ENCODE data around the gene ACTL7B. TPM values are rescaled to one million over a fixed set of nuclear protein-coding genes. Genes with fewer than 3 reads are reported as not detected.
"Not testable (repeated sequence)": the region's sequence is repeated elsewhere in the genome, so short reads cannot be mapped to it uniquely, and the experiment has no call there.

Gene ACTL7B
- total RNA-seq, 4 donors from 2014 or later = not detected

DNA sequence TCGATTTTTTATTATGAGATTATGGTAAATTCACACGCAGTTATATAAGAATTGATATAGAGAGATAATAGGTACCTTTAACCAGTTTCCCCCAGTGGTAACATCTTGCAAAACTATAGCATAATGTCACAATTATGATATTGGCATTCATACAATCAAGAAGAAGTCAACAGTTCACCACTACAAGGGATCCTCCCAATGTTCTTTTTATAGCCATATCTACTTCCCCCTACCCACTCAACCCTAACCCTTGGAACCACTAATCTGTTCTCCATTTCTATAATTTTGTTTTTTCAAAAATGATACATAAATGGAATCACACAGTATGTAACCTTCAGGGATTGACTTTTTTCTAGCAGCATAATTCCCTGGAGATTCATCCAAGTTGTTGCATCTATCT lies 9.8 kb downstream of the ACTL7B start:
- Histone ChIP-seq H3K27ac (replicated peaks in 1 of 4) (no peak overlapping the region), H3K9me3 (no peaks in the 10 kb centered on the region), H3K4me1 (peaks cover 0 to 13% (median 5%) of the 10 kb centered on the region in 4 donors), H3K27me3 (no peaks in the 10 kb centered on the region), H3K36me3 (no peaks in the 10 kb centered on the region), H3K4me3 (no peak overlapping the region)
- TF ChIP-seq EP300 (IDR thresholded peaks at IDR 0.05) (no peak), CTCF (IDR thresholded peaks at IDR 0.05) (no peak), POLR2A (IDR thresholded peaks at IDR 0.05; ENCODE audit: low read depth) (no peak), POLR2AphosphoS5 (IDR thresholded peaks at IDR 0.05) (no peak)
- 83% methylated on average over 2 of the region's 2 CpGs for WGBS
- DNase-seq (ENCODE audit: extremely low spot score) = no peak
- intact Hi-C loops (cut with DNase I) = no loop called here

DNA sequence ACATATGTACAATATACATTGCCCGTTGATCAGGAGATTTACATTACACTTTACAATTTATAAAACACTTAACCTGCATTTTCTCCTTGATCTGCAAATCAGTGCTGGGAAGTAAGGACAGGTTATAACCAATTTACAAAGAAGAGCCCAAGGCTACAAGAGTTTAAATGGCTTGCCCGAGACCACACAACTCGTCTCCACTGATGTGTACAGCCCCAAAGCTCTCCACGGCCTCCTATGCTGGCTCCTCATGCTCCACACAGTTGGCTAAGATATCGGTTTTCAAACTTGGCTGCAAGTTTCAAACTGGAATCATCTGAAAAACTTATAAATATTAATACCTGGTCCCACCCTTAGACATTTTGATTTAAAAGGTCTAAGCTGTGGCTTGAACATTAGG lies 10.3 kb downstream of the ACTL7B start:
- Histone ChIP-seq H3K36me3 (no peaks in the 10 kb centered on the region), H3K9me3 (no peaks in the 10 kb centered on the region), H3K27me3 (no peaks in the 10 kb centered on the region), H3K27ac (replicated peaks in 1 of 4) (no peak overlapping the region), H3K4me3 (no peak overlapping the region), H3K4me1 (peaks cover 0 to 13% (median 5%) of the 10 kb centered on the region in 4 donors)
- TF ChIP-seq POLR2AphosphoS5 (IDR thresholded peaks at IDR 0.05) = no peak
- TF ChIP-seq EP300 (IDR thresholded peaks at IDR 0.05) = no peak
- TF ChIP-seq POLR2A (IDR thresholded peaks at IDR 0.05; ENCODE audit: low read depth) = no peak
- no peak for TF ChIP-seq CTCF (IDR thresholded peaks at IDR 0.05)
- no peak for DNase-seq (ENCODE audit: extremely low spot score)
- intact Hi-C loops (cut with DNase I) = no loop called here
- 81% methylated on average over 5 of the region's 5 CpGs for WGBS

DNA sequence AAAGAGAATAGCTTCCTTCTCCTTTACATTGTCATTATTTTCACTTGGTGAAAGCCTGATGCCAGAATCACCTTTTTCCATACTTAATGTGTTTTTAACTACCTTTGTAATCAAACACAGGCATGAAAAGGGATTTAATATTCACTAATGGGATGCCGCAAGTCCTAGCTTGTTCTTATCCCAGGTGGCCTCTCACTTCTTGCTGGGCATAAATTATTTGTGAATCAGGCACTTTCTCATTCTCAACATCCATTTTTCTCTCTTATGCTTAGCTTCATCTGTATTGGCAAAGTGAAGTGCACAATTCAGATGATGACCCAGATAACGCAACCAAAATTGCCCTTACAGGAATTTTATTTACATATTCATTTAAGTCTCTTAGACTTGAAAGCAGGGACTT lies 10.9 kb downstream of the ACTL7B start:
- intact Hi-C loops (cut with DNase I) = no loop called here
- no peaks in the 10 kb centered on the region for H3K36me3 ChIP-seq
- H3K27me3 ChIP-seq = no peaks in the 10 kb centered on the region
- WGBS = 67% methylated on average over 2 of the region's 2 CpGs
- no peaks in the 10 kb centered on the region for H3K9me3 ChIP-seq
- H3K4me3 ChIP-seq = no peak overlapping the region
- TF ChIP-seq POLR2AphosphoS5 (IDR thresholded peaks at IDR 0.05) (no peak), POLR2A (IDR thresholded peaks at IDR 0.05; ENCODE audit: low read depth) (no peak), CTCF (IDR thresholded peaks at IDR 0.05) (no peak), EP300 (IDR thresholded peaks at IDR 0.05) (no peak)
- H3K27ac ChIP-seq (replicated peaks in 1 of 4) = no peak overlapping the region
- H3K4me1 ChIP-seq = peaks cover 0 to 13% (median 5%) of the 10 kb centered on the region in 4 donors
- DNase-seq (ENCODE audit: extremely low spot score) = no peak

DNA sequence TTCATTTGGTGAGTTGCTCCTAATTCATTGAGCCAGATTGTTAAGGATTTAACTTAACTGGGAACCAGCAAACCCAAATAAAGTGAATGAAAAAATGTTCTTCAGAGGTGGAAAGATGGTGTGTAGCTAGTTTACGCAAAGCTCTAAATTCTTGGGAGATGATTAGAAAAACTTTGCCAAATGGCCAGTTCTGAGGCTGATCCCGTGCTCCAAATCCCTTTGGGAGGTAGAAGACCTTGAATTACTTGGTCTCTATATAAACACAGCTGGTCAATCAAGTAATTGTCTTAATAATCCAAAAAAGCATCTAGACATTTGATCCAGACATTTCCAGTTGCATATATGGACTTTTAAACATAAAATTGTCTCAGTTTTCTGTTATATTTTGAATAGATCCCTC lies 11.4 kb downstream of the ACTL7B start:
- H3K27me3 ChIP-seq = no peaks in the 10 kb centered on the region
- peaks cover 0 to 13% (median 5%) of the 10 kb centered on the region in 4 donors for H3K4me1 ChIP-seq
- no peak for DNase-seq (ENCODE audit: extremely low spot score)
- WGBS = 66% methylated on average over 2 of the region's 2 CpGs
- no peaks in the 10 kb centered on the region for H3K36me3 ChIP-seq
- no peaks in the 10 kb centered on the region for H3K9me3 ChIP-seq
- no peak for TF ChIP-seq CTCF (IDR thresholded peaks at IDR 0.05)
- no peak for TF ChIP-seq EP300 (IDR thresholded peaks at IDR 0.05)
- no peak for TF ChIP-seq POLR2AphosphoS5 (IDR thresholded peaks at IDR 0.05)
- TF ChIP-seq POLR2A (IDR thresholded peaks at IDR 0.05; ENCODE audit: low read depth) = no peak
- intact Hi-C loops (cut with DNase I) = no loop called here
- H3K4me3 ChIP-seq = no peak overlapping the region
- H3K27ac ChIP-seq (replicated peaks in 1 of 4) = no peak overlapping the region

- H3K27me3 ChIP-seq = no peaks in the 10 kb centered on the region
- DNase-seq (ENCODE audit: extremely low spot score) = no peak
- peaks cover 0 to 13% (median 5%) of the 10 kb centered on the region in 4 donors for H3K4me1 ChIP-seq
- H3K36me3 ChIP-seq = no peaks in the 10 kb centered on the region
- H3K9me3 ChIP-seq = no peaks in the 10 kb centered on the region
- H3K4me3 ChIP-seq = no peak overlapping the region
- TF ChIP-seq EP300 (IDR thresholded peaks at IDR 0.05) = no peak
- TF ChIP-seq CTCF (IDR thresholded peaks at IDR 0.05) = no peak
- no peak for TF ChIP-seq POLR2AphosphoS5 (IDR thresholded peaks at IDR 0.05)
- no peak for TF ChIP-seq POLR2A (IDR thresholded peaks at IDR 0.05; ENCODE audit: low read depth)
- intact Hi-C loops (cut with DNase I) = no loop called here
- WGBS = 80% methylated on average over 16 of the region's 16 CpGs
- no peak overlapping the region for H3K27ac ChIP-seq (replicated peaks in 1 of 4)
These were observed 13.0 kb downstream of the ACTL7B start for GRCh38 chr9:108842610-108843295.

GRCh38 chr9:108839561-108839960 lies 16.2 kb downstream of the ACTL7B start:
- intact Hi-C loops (cut with DNase I); H3K9me3 ChIP-seq; H3K27me3 ChIP-seq; DNase-seq (ENCODE audit: extremely low spot score); H3K4me3 ChIP-seq; H3K4me1 ChIP-seq; H3K36me3 ChIP-seq; H3K27ac ChIP-seq (replicated peaks in 1 of 4): not testable (repeated sequence)
- WGBS = 87% methylated on average over 5 of the region's 5 CpGs
